ENCODE data around the gene CNTNAP1.

Gene CNTNAP1

DNA sequence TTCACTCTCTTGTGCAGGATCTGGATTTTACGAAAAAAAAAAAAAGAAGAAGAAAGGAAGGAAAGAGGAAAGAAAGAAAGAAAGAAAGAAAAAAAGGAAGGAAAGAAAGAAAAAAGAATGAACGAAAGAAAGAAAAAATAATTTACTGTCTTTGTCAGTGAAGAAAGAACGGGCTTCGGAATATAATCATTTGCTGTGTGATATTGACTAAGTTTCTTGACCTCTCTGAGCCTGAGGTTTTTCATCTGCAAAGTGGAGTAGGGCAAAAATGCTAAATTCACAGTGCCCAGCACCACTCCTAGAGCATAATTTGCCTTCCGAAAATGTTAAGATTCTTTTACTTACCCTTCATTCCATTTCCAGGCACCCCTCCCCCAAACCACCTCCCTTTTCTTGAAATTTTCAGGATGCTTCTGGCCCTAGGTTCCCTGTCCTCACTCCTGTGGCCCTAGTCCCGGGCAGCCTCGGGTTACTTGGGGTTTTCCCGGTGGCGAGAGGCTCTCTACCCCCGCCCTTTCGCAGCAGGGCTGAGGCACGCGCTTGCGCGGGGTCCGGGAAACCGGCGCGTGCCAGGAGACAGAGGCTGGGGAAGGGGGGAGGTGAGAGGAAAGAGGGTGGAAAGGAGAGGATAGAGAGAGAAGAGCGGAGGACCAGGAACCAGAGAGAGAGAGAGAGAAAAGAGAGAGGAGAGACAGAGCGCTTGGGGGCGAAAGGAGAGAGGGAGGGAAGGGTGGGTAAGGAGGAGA lies at the start of gene CNTNAP1:
CNTNAP1 (plus strand) TSS at position 556 of the 746 bp plus-strand sequence. CDS start 299 bp downstream, outside the sequence.
- DNase-seq (ENCODE audit: low read depth, low spot score) = no peak
- H3K4me3 ChIP-seq (ENCODE audit: low read depth, low read length) = peak within 1 kb of the TSS; percentile 78
- CTCF ChIA-PET = interaction anchor here (2.1 to 3.7 kb wide), 2 partner anchors 8 to 103 kb away, joined by 6 to 42 read pairs; partner anchors contain the start of gene PSMC3IP
- POLR2A ChIA-PET = interaction anchor here (1.3 to 1.9 kb wide), 4 partner anchors 11 to 104 kb away, joined by 5 to 19 read pairs (median 8); partner anchors contain the start of genes PSMC3IP and TUBG2
- TF ChIP-seq, protein P1, sequence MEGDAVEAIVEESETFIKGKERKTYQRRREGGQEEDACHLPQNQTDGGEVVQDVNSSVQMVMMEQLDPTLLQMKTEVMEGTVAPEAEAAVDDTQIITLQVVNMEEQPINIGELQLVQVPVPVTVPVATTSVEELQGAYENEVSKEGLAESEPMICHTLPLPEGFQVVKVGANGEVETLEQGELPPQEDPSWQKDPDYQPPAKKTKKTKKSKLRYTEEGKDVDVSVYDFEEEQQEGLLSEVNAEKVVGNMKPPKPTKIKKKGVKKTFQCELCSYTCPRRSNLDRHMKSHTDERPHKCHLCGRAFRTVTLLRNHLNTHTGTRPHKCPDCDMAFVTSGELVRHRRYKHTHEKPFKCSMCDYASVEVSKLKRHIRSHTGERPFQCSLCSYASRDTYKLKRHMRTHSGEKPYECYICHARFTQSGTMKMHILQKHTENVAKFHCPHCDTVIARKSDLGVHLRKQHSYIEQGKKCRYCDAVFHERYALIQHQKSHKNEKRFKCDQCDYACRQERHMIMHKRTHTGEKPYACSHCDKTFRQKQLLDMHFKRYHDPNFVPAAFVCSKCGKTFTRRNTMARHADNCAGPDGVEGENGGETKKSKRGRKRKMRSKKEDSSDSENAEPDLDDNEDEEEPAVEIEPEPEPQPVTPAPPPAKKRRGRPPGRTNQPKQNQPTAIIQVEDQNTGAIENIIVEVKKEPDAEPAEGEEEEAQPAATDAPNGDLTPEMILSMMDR (IDR thresholded peaks at IDR 0.05; ENCODE audit: insufficient read depth, low read length, missing control alignments) = no peak

DNA sequence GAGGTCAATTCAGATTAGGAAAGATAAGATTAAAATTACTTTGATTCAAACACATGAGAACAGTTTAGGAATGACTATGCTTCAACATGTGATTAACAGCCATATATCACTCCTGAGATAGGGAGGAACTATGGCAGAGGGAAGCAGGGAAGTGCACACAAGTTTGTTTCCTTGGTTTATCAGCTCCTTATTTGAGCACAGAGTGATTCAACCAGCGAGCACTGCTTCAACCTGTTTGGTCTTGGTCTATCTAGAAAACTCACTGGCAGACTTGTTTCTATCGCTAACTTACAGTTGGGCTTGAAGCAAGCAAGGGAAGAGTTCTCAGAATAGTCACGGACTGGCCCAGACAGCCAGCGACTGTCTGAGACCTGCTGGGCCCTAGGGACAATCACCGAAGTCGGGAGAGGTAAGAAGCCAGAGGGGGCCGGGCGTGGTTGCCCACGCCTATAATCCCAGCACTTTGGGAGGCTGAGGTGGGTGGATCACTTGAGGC lies 49.3 kb upstream of the CNTNAP1 start:
- TF ChIP-seq, protein P1 (IDR thresholded peaks at IDR 0.05; ENCODE audit: insufficient read depth, low read length, missing control alignments) = no peak
- no peak overlapping the region for H3K4me3 ChIP-seq (ENCODE audit: low read depth, low read length)
- POLR2A ChIA-PET = no interaction called here
- DNase-seq (ENCODE audit: low read depth, low spot score) = no peak
- CTCF ChIA-PET = interaction anchor here (0.8 kb wide), 1 partner anchor 9 kb away, joined by 3 read pairs; no protein-coding TSS in a partner anchor

DNA sequence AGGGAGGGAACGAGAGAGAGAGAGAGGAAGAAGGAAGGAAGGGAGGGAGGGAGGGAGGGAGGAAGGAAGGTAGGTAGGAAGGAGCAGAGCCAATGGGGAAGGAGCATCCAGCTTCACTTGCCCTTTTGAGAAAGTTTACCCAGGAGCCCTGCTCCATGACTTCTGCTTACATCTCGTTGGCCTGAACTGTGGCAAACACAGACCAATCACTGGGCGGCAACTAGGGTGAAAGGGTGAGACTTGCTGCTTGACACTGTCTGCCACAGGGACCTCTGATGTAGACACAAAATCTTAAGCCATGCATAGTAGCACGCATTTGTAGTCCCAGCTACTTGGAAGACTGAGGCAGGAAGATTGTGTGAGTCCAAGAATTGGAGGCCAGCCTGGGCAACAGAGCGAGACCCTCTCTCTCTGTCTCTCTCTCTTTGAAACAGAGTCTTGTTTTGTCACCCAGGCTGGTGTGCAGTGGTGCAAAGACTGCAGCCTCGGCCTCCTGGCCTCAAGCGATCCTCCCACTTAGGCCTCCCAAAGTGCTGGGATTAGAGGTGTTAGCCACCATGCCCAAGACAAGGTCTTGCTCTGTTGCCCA lies 42.7 kb upstream of the CNTNAP1 start:
- no peak overlapping the region for H3K4me3 ChIP-seq (ENCODE audit: low read depth, low read length)
- POLR2A ChIA-PET = no interaction called here
- TF ChIP-seq, protein P1 (IDR thresholded peaks at IDR 0.05; ENCODE audit: insufficient read depth, low read length, missing control alignments) = no peak
- DNase-seq (ENCODE audit: low read depth, low spot score) = no peak
- CTCF ChIA-PET = no interaction called here

DNA sequence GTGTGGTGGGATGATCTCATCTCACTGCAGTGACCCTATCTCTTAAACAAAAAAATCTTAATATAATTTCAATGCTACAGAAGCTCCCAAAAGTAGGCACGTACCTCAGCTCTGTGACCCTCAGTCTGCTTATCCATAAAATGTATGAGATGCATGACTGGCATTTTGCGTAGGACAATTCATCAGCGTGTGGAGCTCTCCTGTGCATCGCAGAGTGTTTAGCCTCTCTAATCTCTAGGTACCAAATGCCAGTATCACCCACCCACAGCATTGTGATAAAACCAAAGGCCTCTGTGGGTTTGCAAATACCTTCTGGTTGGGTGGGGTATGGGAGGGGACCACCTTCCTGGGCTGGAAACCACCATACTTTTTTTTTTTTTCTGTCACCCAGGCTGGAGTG lies 42.2 kb upstream of the CNTNAP1 start:
- CTCF ChIA-PET = no interaction called here
- POLR2A ChIA-PET = no interaction called here
- no peak for DNase-seq (ENCODE audit: low read depth, low spot score)
- TF ChIP-seq, protein P1 (IDR thresholded peaks at IDR 0.05; ENCODE audit: insufficient read depth, low read length, missing control alignments) = no peak
- no peak overlapping the region for H3K4me3 ChIP-seq (ENCODE audit: low read depth, low read length)

DNA sequence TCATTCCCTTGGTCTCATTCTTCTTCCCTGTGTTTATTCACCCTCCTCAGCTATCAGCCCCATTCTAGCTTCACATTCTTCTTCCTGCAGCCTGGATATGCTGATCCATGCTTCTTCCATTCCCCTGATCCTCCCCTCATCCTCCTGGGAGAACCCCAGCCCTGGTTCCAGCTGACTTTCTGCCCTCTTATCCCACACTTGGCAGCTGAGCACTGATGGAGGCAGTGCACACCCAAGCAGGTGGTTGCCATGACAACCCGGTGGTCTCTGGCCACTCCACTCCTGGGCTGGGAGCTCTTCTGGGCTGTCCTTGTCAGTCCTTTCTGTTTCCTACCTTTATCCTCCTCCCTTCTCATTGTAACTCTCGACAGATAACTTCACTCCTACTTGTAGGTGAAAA lies 40.0 kb upstream of the CNTNAP1 start:
- POLR2A ChIA-PET = no interaction called here
- CTCF ChIA-PET = interaction anchor here (1.3 kb wide), 1 partner anchor 11 kb away, joined by 3 read pairs; no protein-coding TSS in a partner anchor
- TF ChIP-seq, protein P1 (IDR thresholded peaks at IDR 0.05; ENCODE audit: insufficient read depth, low read length, missing control alignments) = no peak
- no peak overlapping the region for H3K4me3 ChIP-seq (ENCODE audit: low read depth, low read length)
- no peak for DNase-seq (ENCODE audit: low read depth, low spot score)

DNA sequence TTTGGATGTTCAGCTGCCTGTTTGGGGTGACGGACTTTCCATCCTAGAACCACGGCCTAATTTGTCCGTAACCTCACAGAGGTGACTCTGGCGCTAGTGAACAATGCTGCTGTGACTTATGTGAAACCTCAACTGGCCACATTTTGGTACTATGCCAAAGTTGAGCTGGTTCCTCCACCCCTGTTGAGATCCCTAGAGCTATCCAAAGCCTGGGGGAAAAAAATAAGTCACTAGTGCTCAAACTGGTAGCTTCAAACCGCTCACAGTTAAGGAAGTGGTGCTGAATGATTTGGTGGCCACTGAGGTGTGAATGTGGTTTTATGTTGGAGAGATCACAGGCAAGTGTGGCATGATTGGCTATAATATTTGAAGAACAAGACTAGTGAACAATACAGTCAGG lies 34.6 kb upstream of the CNTNAP1 start:
- no peak overlapping the region for H3K4me3 ChIP-seq (ENCODE audit: low read depth, low read length)
- TF ChIP-seq, protein P1 (IDR thresholded peaks at IDR 0.05; ENCODE audit: insufficient read depth, low read length, missing control alignments) = no peak
- POLR2A ChIA-PET = no interaction called here

More for the DNA sequence above, 34.6 kb upstream of the CNTNAP1 start:
- DNase-seq (ENCODE audit: low read depth, low spot score) = no peak
- CTCF ChIA-PET = interaction anchor here (1.5 kb wide), 1 partner anchor 39 kb away, joined by 4 read pairs; the partner anchor contains the start of gene RETREG3
